GM23338 (cell line): ENCODE measurements around the gene NARS2. TPM values are rescaled to one million over a fixed set of nuclear protein-coding genes. Genes with fewer than 3 reads are reported as not detected.
"Not testable (repeated sequence)": the region's sequence is repeated elsewhere in the genome, so short reads cannot be mapped to it uniquely, and the experiment has no call there.

Source experiments
- ATAC-seq: fragments of 200-7000 bp; cut with Tn5 transposase; 3 replicates; pipeline ENCODE4 v1.9.1; 2020
- DNase-seq: peaks from one replicate; pipeline ENCODE4 v3.0.0-alpha.2; 2015; ENCODE audit warnings: low spot score
- H2AFZ ChIP-seq: fragments of 200-600 bp; sonication (generic); 2 replicates; pipeline ENCODE4 v1.8.0; 2016; ENCODE audit warnings: antibody characterized with exemption, mild to moderate bottlenecking, moderate library complexity
- H3F3A ChIP-seq: fragments of 200-600 bp; sonication (generic); replicated peaks from 2 replicates; pipeline ENCODE4 v1.8.0; 2017; ENCODE audit warnings: antibody characterized with exemption, mixed run types, low read depth
- H3K27ac ChIP-seq: fragments of 200-600 bp; sonication (generic); 2 replicates; pipeline ENCODE4 v1.6.1; 2016; ENCODE audit warnings: low read depth
- H3K27me3 ChIP-seq: fragments of 200-600 bp; sonication (generic); 2 replicates; pipeline ENCODE4 v1.8.0; 2016; ENCODE audit warnings: mild to moderate bottlenecking, mixed run types, moderate library complexity; ENCODE audit not compliant: insufficient read depth
- H3K36me3 ChIP-seq: fragments of 200-600 bp; sonication (generic); 2 replicates; pipeline ENCODE4 v1.8.0; 2016; ENCODE audit warnings: mild to moderate bottlenecking; ENCODE audit not compliant: insufficient read depth
- H3K4me1 ChIP-seq: fragments of 200-600 bp; sonication (generic); 2 replicates; pipeline ENCODE4 v1.8.0; 2016; ENCODE audit warnings: mild to moderate bottlenecking, moderate library complexity; ENCODE audit not compliant: insufficient read depth
- H3K4me2 ChIP-seq: fragments of 200-600 bp; sonication (generic); 2 replicates; pipeline ENCODE4 v1.7.1; 2017; ENCODE audit warnings: mixed run types
- H3K4me3 ChIP-seq: fragments of 200-600 bp; sonication (generic); 2 replicates; pipeline ENCODE4 v1.6.1; 2016; ENCODE audit warnings: mixed run types
- H3K79me2 ChIP-seq: fragments of 200-600 bp; sonication (generic); replicated peaks from 2 replicates; pipeline ENCODE4 v1.8.0; 2017; ENCODE audit warnings: mild to moderate bottlenecking; ENCODE audit not compliant: insufficient read depth
- H3K9me2 ChIP-seq: fragments of 200-600 bp; sonication (generic); 2 replicates; pipeline ENCODE4 v1.8.0; 2017; ENCODE audit not compliant: insufficient read depth
- H4K20me1 ChIP-seq: fragments of 200-600 bp; sonication (generic); replicated peaks from 2 replicates; pipeline ENCODE4 v1.8.0; 2017; ENCODE audit warnings: mild to moderate bottlenecking; ENCODE audit not compliant: insufficient read depth
- H3K27ac Mint-ChIP-seq: 2 replicates; pipeline ENCODE4 v1.8.0; 2020; ENCODE audit warnings: inconsistent platforms, mild to moderate bottlenecking, moderate library complexity, mixed read lengths
- H3K27me3 Mint-ChIP-seq: 3 replicates; pipeline ENCODE4 v1.8.0; 2022; ENCODE audit warnings: low read depth, mild to moderate bottlenecking, moderate library complexity, mixed read lengths, inconsistent platforms; ENCODE audit not compliant: insufficient read depth, poor library complexity
- H3K36me3 Mint-ChIP-seq: 3 replicates; pipeline ENCODE4 v1.8.0; 2021; ENCODE audit warnings: low read depth, mild to moderate bottlenecking, inconsistent platforms, moderate library complexity, mixed read lengths
- H3K4me1 Mint-ChIP-seq: 3 replicates; pipeline ENCODE4 v1.8.0; 2020; ENCODE audit warnings: mild to moderate bottlenecking, inconsistent platforms, mixed read lengths
- H3K4me3 Mint-ChIP-seq: 3 replicates; pipeline ENCODE4 v1.8.0; 2021; ENCODE audit warnings: moderate library complexity, mild to moderate bottlenecking, inconsistent platforms, mixed read lengths
- H3K9me3 Mint-ChIP-seq: 3 replicates; pipeline ENCODE4 v1.8.0; 2020; ENCODE audit warnings: moderate library complexity, mild to moderate bottlenecking, inconsistent platforms, mixed read lengths
- CREB1 ChIP-seq: fragments of 250-450 bp; sonication (Bioruptor Pico); IDR thresholded peaks from 2 replicates; pipeline ENCODE4 v1.5.0; 2020; ENCODE audit warnings: low read depth, mild to moderate bottlenecking, moderate library complexity
- EZH2 ChIP-seq: fragments of 200-600 bp; sonication (generic); IDR thresholded peaks from one replicate; pipeline ENCODE4 v1.8.0; 2017; ENCODE audit warnings: antibody characterized with exemption, mild to moderate bottlenecking, low read depth; ENCODE audit not compliant: unreplicated experiment
- REST ChIP-seq: IDR thresholded peaks from one replicate; pipeline ENCODE4 v1.6.1; 2018; ENCODE audit warnings: antibody characterized with exemption; ENCODE audit not compliant: unreplicated experiment
- STAT1 ChIP-seq: IDR thresholded peaks from one replicate; pipeline ENCODE4 v1.6.1; 2016; ENCODE audit warnings: antibody characterized with exemption; ENCODE audit not compliant: unreplicated experiment
- ZNF114 ChIP-seq: fragments of 250-450 bp; sonication (Bioruptor Pico); IDR thresholded peaks from 2 replicates; pipeline ENCODE4 v1.5.0; 2020; ENCODE audit warnings: mild to moderate bottlenecking, moderate library complexity
- polyA plus RNA-seq: library from polyadenylated mRNA; unstranded; fragments of >200 nt; fragmentation: Nextera tagmentation; extraction: Ambion mirVana; gene quantifications from 2 replicates; pipeline ENCODE4 v1.2.1, GENCODE V29; 2016
- total RNA-seq: library from RNA; depleted of rRNA; stranded (reverse); fragments of >200 nt; shearing (Covaris generic); gene quantifications from 2 replicates; pipeline ENCODE4 v1.2.3, GENCODE V29; 2014

NARS2 gene
- total and polyA plus RNA-seq, 2 experiments from 2014 or later = 45.7 to 62.0 TPM

- H3K4me1 Mint-ChIP-seq = peaks cover 30% of the 10 kb centered on the region
- H3K4me2 ChIP-seq, H3F3A ChIP-seq, H3K4me3 Mint-ChIP-seq, H3K36me3 ChIP-seq, H3K27ac ChIP-seq, H3K27me3 ChIP-seq, H3K27me3 Mint-ChIP-seq, H3K27ac Mint-ChIP-seq, H3K9me3 Mint-ChIP-seq, H3K9me2 ChIP-seq, H4K20me1 ChIP-seq, H3K4me3 ChIP-seq, ATAC-seq, DNase-seq, H2AFZ ChIP-seq: not testable (repeated sequence)
- H3K36me3 Mint-ChIP-seq = peaks cover 37% of the 10 kb centered on the region
- peaks cover 13% of the 10 kb centered on the region for H3K4me1 ChIP-seq
- peaks cover 47% of the 10 kb centered on the region for H3K79me2 ChIP-seq
These were observed 22.5 kb downstream of the NARS2 start for GRCh38 chr11:78552139-78552538.

GRCh38 chr11:78551066-78551465, 23.6 kb downstream of the NARS2 start:
- no peak for TF ChIP-seq EZH2
- TF ChIP-seq REST = no peak
- TF ChIP-seq STAT1 = no peak
- no peak for TF ChIP-seq CREB1 (CRISPR knock-in tag)
- H3K4me3 ChIP-seq = no peak overlapping the region
- no peaks in the 10 kb centered on the region for H3K9me2 ChIP-seq
- Mint-ChIP-seq H3K9me3 (no peaks in the 10 kb centered on the region), H3K27me3 (no peaks in the 10 kb centered on the region), H3K36me3 (peaks cover 31% of the 10 kb centered on the region), H3K27ac (peak overlapping the region; percentile 68), H3K4me1 (peaks cover 26% of the 10 kb centered on the region), H3K4me3 (no peak overlapping the region)
- H3K4me1 ChIP-seq = peaks cover 13% of the 10 kb centered on the region
- H3K79me2 ChIP-seq = peaks cover 56% of the 10 kb centered on the region
- ATAC-seq (no peak), DNase-seq (no peak)
- H3F3A ChIP-seq = no peaks in the 10 kb centered on the region
- H3K27ac ChIP-seq = peak overlapping the region; percentile 15; the same call in 1 of the 2 replicates
- H3K27me3 ChIP-seq = no peaks in the 10 kb centered on the region
- no peak overlapping the region for H3K4me2 ChIP-seq
- no peak overlapping the region for H2AFZ ChIP-seq
- H4K20me1 ChIP-seq = no peaks in the 10 kb centered on the region; the same call in 1 of the 2 replicates
- peaks cover 2% of the 10 kb centered on the region; the same call in 1 of the 2 replicates for H3K36me3 ChIP-seq

- H3K4me1 Mint-ChIP-seq = peaks cover 26% of the 10 kb centered on the region
- Histone ChIP-seq H4K20me1 (no peaks in the 10 kb centered on the region; the same call in 1 of the 2 replicates), H3F3A (no peaks in the 10 kb centered on the region), H2AFZ (no peak overlapping the region), H3K79me2 (peaks cover 56% of the 10 kb centered on the region), H3K9me2 (no peaks in the 10 kb centered on the region), H3K4me1 (peaks cover 13% of the 10 kb centered on the region), H3K4me3 (no peak overlapping the region), H3K27me3 (no peaks in the 10 kb centered on the region), H3K36me3 (no peaks in the 10 kb centered on the region), H3K27ac (peak overlapping the region; percentile 15; the same call in 1 of the 2 replicates), H3K4me2 (peak overlapping the region; percentile 10; the same call in 1 of the 2 replicates)
- ATAC-seq (peak; percentile 89), DNase-seq (peak; percentile 84)
- peak overlapping the region; percentile 46; the same call in 2 of the 3 replicates for H3K4me3 Mint-ChIP-seq
- H3K9me3 Mint-ChIP-seq = no peaks in the 10 kb centered on the region
- no peaks in the 10 kb centered on the region for H3K27me3 Mint-ChIP-seq
- peak overlapping the region; percentile 88 for H3K27ac Mint-ChIP-seq
- H3K36me3 Mint-ChIP-seq = peaks cover 25% of the 10 kb centered on the region
- TF ChIP-seq STAT1 (no peak), ZNF114 (CRISPR knock-in tag) (no peak)
These were observed 24.8 kb downstream of the NARS2 start for GRCh38 chr11:78549624-78550409.
